Stimulated activated CD4-positive, alpha-beta T cell treated with anti-CD3 and anti-CD28 coated beads, Interleukin-2, amount 100 ng/mL, for 24 hours (primary cell): ENCODE data around the gene DICER1.
"Not testable (repeated sequence)": the region's sequence is repeated elsewhere in the genome, so short reads cannot be mapped to it uniquely, and the experiment has no call there.

Experiments used
- DNase-seq, 2 donors: peaks; one replicate each; pipeline ENCODE4 v3.0.0-alpha.2; 2020

Gene DICER1

DNA sequence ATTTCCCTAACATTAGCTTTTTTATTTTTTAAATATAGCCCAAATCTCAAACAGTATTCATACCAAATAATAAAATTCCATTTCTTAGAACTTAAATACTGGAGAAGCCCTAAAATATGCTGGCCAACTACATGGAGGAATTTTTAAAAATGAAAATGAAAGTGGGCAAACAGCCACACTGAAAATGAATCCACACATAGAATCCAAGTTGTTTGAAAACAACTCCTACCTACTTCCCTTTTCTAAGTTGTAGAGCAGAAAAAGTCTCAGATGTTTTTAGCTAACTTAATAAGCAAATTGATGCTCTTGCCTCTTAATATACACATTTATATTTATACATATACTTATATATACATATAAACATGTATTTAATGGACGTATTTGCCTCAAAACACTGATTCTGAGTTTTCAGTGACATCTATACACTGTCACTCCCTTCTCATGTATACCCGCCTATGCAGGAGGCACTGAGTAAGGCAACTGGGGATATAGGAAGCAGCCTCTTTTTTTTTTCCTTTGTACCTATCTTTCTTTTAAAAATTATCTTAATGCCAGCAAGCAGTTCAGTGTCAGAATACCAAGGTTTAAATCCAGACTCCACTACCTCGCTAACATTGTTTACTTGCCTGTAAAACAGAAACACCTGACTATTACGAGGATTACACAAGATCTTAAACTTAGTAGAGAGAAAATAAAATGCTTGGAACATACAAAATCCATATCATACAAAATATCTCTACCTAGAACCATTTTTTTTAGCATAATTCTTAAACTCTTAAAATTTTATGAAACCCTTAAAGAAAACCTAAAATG lies 13.3 kb downstream of the DICER1 start:
- DNase-seq: no peak

DNA sequence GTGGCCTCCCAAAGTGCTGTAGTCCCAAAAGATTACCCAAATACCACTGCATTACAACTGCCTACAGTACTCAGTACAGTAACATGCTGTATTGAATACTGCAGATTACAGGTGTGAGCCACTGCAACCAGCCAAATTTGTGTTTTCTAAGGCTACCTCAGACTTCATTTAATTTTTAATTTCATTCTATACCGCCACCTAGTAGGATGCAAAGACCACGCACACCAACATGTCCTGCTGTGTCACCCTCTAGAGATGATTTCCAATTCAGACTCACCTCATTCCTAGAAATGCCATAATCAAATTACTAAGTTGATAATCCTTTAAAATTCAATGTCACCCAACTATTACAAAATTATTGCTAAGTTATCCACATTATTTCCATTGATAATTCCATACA lies 15.1 kb downstream of the DICER1 start:
- no peak for DNase-seq

DNA sequence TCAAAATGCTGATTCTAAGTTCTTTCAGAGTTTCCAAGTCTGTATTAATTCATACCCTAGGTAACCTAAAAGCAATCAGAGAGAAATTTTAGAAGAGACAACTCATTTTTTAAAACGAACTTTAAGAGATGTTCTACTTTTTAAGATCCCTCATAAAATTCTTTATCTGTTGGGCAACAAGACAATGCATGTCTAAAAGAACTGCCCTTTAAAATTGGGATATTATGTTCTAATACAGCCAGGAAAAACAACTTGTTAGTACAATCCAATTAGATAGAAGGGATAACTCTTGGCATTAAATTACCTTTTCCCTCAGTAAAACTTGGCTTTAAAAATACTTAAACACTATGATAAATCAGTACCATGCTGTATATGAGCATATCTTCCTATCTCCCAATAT lies 15.6 kb downstream of the DICER1 start:
- DNase-seq: no peak

DNA sequence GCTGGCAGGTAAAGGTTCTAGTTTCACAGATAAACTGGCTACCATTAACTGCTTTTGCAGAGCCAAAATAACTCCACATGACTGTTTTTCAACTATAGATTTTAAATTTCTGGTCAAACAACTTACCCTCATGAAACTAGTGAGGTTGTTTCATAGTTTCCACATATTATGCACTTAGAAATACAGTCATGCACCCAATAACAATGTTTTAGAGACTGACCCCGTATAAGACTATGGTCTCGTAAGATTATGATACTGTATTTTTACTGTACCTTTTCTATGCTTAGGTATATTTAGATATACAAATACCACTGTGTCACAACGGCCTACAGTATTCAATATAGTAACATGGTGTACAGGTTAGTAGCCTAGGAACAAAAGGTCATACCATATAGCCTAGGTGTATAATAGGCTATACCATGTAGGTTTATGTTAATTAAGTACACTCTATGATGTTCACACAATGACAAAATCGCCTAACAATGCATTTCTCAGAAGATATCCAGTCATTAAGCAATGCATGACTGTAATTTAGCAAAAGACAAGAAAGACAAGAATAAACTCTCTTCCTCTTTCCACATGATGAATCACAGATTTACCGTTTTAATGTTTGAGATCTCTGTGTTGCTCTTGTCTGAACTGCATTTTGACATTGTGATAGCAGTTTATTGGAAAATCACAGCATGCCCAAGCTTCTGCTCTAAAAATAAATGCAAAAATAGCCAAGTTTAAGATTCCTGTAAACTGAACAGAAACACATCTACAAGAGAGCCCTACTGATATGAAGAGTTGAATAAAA lies 17.1 kb downstream of the DICER1 start:
- DNase-seq: no peak

DNA sequence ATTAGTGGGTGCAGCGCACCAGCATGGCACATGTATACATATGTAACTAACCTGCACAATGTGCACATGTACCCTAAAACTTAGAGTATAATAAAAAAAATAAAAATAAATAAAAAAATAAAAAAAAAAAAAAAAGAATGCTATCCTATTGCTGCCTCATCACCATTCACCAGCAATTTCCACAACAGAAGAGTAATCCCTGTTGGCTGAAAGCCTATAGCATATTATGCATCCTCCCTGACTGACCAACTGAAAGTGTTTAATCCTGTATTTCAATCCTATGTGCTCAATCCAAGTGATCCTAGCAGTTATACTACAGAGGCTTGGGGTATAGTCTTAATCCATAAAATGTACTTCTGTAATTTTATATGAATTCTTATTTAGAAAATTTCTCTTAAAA lies 18.5 kb downstream of the DICER1 start:
- no peak for DNase-seq

DNA sequence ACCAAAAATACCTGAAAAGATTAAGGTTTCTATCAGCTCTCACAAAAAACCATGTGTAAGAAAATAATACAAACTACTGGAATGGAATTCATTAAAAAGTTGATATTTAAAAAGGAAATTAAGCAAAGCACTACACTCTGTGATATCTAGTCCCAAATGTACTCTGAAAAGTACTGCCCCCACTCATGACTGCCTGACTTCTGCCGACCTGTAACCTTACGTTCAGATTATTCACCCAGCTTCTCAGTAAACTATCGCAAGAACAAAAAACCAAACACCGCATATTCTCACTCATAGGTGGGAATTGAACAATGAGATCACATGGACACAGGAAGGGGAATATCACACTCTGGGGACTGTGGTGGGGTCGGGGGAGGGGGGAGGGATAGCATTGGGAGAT lies 18.9 kb downstream of the DICER1 start:
- DNase-seq: not testable (repeated sequence)

DNA sequence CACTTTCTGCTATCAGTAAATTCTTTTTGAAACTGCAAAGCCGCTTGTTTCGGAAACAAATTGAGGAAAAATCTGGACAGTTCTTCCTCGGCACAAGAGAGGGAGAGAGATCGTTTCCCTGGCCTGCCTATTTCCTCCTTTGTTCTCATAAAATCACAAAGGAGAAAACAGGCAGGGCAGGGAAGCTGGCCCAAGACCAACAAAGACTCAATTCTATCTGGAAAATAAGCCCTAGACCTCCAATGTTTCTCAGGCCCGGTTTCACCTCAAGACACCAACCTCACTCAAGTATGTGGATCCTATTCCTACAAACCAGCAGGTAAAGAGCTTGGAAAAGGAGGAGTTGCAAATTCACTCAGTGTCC lies 19.5 kb downstream of the DICER1 start:
- DNase-seq: no peak

DNA sequence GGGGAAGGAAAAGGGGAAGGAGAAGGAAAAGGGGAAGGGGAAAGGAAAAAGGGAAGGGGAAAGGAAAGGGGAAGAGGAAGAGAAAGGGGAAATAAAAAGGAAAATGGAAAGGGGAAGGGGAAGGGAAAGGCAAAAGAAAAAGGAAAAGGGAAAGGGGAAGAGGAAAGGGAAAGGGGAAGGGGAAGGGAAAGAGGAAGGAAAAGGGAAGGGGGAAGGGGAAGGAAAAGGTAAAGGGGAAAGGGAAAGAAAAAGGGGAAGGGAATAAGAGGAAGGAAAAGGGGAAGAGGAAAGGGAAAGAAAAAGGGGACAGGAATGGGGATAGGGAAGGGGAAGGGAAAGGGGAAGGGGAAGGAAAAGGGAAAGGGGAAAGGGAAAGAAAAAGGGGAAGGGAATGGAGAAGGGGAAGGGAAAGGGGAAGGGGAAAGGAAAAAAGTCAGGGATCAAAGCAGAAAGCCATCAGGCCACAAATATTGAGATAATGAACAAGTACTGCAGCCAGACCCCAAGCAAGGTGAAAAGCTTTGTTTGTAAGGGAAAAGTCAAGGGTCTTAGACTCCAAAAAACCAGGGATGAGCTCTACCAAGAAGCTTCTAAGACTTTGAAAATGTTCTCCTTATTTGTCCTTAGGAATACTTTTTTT lies 20.0 kb downstream of the DICER1 start:
- DNase-seq: no peak

DNA sequence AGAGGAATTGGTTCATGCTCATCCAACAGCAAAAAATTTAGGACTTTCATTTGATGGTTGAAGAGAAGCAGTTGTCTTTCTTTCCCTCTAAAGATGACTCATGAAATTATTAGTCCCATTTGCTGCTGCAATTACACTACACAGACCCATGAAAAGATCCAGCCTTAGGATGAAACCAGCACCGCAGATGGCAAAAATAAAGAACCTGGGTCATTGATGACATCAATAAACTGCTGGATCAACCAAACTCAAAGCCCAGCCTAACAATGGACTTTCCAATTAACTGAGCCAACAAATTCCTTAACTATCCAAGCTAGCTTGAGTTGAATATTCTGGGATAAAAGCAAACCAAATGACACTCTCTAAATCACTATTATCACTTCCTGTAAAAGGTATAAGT lies 20.7 kb downstream of the DICER1 start:
- DNase-seq: no peak

DNA sequence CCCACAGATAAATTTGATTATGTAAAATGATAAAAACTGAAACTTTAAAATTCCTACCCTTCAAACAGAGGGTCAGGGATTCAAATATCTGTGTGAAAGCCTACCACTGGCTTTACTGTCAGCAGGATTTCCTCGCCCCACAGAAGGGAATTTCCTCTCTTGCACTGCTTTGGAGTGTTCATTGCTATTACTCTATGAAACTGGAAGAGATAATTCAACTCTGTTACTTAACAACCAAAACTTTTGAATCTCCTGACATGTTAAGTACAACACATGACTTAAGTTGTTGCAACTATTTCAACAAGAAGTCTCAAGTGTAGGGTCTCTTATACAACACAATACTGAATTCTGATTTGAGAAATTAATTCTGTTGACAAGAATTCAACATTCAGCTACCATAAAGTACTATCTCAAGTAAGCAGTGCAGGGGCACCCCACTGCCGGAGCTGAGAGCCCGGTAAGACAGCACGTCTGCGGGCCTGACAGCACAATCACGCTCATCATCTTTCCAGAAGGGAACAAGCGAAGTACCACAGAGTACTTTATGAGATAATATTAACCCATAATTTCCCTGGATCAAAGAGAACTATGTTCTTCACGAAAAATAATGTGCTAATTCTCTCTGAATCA lies 22.9 kb downstream of the DICER1 start:
- no peak for DNase-seq

DNA sequence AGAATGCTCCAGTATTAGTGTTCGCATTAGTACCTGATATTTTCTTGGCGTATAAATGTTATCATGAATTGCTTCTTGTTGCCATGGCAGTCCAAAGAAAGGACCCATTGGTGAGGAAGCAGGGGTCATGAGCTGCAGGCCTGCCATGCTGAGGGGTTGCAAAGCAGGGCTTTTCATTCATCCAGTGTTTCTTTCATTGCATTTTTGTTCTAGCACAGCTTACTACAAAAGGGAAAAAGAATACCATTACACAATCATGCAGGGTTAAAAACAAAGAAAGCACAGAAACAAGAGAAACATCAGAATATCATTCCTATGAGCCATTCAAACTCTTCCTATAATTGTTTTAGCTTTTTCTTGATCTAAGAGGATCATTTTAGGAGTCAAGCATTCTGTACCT lies 24.0 kb downstream of the DICER1 start:
- DNase-seq: no peak

DNA sequence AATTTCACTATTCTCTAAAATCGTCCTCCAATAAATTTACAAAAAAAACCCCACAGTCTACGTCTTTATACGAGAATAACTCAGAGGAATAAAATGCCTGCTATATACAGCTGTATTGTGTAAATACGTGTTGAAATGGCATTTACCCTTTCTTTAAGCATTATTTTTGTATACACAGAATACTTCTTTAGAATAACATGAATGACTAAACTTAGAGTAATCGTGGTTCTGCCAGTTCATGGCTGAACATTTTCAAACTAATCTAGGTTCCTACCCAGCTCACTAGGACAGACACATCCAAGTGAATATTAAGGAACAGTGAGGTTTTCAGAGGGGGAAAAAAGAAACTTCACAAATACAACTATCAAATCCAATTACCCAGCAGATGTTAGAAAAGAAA lies 24.6 kb downstream of the DICER1 start:
- no peak for DNase-seq

DNA sequence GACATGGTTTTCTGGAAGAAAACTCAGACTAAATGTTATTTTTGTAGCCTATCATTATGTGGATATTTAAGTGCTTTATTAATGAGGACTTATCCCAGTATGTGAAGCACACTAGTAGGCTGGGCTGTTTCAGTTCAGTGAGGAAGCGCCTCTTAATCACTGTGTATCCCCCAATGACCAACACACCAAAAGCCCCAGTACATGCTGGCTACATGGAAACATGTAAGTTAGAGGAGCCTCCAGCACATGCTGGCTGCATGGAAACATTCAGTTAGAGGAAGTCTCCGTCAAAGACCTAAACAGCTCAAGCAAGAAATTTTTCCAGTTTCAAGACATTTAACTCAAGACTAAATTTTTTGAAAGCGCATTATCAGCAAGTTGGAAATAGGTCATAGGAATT lies 26.8 kb downstream of the DICER1 start:
- DNase-seq: no peak

DNA sequence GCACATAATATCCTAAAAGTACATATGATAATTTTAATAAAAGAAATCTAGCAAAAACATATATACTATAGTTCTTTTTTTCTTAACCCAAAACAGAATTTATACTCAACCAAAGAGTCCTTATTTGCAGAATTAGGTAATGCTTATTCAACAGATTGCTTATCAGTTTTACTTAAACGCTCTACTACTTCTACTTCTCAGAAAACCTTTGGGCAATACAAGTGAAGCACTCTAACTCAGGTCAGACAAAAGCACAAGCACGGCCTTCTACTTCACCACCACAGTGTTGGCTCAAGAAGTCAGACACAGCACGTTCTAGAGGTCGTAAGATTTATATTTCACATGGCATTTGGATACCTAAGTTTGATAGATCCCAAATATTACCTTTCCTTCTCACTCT lies 29.2 kb downstream of the DICER1 start:
- no peak for DNase-seq

DNA sequence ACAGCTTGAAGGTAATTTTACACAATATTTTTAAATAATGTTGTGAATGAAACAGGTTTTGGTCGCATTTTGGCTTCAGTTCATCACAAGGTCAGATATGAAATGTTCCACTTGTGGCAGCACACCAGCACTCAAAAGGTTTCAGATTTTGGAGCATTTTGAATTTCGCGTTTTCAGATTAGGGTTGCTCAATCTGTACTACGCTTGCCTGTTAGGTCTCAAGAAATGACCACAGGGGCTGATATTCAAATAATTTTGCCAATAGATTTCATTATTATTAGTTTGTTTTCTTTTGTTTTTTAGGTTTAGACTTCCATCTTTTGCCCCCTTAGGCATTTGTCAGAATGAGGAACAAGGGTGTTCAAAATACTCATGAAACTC lies 29.8 kb downstream of the DICER1 start:
- no peak for DNase-seq

DNA sequence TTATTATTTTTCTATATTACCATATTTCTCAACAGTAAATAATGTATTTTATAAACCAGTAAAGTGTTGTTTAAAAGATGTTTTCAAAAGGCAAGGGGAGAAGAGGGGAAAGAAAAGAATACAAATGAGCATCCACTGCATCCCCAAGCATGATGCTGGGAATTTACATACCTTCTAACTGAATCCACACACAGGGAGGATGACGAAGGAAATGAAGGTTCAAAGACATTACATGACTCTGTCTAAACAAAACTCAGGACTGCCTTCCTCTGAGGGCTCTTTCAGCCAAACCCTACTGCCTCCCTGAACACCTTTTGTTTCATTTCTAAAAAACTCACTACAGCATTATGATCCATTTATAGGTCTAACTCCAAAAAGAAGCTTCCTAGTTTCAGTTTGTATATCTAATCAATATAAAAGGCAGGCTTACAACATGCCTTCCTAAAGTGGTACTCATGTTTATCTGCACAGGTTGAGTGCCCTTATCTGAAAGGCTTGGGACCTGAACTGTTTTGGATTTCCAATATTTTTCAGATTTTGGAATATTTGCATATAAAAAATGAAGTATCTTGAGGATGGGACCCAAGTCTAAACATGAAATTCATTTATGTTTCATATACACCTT lies 30.3 kb downstream of the DICER1 start:
- no peak for DNase-seq

DNA sequence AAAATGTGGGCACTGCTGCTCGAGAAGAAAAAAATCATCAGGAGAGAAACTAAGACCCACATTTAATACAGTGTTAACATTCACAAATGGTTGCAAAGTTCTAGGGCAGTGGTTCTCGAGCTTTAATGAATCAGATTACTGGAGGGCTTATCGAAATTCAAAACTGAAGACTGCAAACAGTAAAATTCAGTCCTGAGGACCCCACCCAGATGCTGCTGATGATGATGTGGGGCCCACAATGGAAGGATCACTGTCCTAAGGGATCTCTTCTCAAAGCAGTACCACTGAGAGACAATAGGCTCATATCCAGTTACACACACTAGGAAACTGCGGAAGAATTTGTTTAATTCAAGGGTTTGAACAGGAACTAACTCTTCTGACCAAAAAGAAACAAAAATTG lies 31.4 kb downstream of the DICER1 start:
- DNase-seq: no peak

DNA sequence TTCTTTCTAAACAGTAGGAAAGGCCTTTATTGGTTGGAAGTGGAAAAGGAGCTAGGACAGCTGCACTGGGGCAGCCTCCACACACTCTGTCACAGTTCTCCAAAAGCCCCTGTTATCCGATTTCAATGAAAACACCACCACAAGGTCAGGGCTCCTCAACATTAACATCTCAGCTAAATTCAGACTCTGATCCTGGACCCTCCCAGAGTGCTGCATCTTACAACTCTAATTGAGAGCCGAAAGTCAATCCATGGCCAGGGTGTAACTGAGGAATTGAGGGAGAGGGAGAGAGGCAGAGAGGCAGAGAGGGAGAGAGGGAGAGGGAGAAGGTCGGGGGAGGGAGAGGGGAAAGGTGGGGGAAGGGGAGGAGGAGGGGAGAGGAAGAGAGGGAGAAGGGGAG lies 32.1 kb downstream of the DICER1 start:
- DNase-seq: no peak

DNA sequence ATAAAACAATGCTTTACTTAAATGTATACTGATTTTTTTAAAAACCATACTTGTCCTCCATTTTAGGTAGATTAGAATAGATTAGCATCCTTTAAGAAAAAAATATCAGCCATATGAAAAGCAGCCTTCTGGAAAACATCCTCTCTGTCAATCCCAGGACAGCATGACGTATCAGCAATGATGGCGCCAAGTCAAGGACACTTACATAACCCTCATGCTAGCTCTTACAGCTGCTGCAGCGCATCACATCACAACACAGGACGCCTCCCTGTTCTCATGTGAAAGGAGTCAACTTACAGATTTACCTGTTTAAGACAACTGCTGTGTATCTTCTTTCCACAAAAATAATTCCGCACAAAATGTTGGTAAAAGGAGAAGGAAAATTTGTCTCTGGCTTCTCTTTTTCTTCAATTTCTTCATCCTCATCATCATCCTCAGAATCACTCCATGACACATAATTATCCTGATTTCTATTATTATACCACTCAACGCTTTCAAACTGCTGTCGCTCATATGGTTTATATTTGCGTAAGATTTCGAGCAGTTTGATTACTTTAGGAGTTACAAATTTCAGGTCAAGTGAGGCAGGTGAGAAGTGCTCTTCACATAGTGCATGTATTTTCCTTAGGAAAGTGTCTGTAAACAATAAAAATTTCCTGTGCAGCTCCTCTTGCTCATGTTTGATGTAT lies 33.3 kb downstream of the DICER1 start:
- no peak for DNase-seq

DNA sequence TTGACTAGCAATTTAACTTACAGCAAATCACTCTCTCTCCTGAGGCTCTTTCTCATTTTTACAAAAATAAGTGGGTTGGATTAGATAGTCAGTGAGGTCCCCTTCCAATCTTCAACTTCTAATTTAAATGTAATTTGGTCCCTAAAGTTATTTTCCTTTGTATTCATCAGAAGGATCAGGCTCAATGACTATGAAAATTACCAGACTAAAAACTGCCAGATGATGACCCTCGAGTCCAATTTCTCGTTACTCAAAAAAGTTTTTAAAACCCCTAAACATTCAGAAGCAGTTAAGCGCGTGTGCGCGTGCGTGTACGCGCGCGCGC lies 34.7 kb downstream of the DICER1 start:
- DNase-seq: no peak

DNA sequence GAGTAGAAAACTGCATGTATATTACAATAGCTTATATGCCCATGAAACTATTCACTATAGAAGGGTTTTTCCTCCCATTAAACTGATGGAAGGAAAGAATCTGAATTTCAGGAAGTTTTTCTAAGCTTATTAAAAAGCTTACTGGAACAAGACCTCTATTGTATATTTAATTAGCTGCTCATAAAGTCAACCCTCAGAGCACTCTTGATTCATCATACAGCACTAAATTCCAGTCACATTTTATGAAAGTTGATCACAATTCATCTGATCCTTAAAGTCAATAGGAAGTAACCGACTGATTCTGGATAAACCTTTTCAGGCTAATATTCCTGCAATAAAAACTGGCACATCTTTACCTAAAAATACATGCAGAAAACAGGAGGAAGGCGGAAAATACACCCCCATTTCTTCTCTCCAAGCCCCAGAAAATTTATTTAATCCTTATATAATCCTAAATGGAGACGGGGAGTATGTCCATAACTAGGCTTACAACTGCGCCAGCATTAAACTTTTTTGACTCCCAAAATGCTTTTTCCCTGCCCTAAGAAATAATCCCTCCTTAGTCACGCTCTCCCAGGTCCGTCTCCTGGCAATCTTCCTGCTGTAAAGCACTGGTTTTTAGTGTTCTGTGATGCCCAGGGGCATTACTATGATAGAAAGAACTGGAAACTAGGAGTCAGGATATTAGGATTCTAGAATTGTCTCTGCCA lies 35.3 kb downstream of the DICER1 start:
- no peak for DNase-seq

DNA sequence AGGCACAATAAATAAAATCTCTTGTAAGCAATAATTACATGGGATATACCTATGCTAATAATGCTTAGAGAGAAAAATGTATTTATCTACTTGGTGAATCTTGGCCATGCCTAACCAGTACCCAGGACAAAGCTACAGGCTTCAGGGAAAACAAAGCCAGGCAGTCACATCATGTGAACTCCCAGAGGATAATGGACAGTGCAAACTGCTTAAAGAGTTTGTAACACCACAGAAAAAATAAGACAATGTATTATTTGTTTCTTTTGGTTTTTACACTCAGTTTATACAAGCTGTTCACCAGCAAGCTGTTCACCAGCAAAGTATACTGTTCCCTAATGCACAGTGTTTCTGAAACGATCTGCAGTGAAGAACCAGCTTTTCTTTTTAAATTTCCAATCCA lies 38.0 kb downstream of the DICER1 start:
- no peak for DNase-seq
